Measurements from ENCODE around the gene STT3A. TPM values are rescaled to one million over a fixed set of nuclear protein-coding genes. Genes with fewer than 3 reads are reported as not detected.

STT3A gene
- polyA plus RNA-seq, 3 donors: 27.4 to 75.3 (median 54.2) TPM

DNA sequence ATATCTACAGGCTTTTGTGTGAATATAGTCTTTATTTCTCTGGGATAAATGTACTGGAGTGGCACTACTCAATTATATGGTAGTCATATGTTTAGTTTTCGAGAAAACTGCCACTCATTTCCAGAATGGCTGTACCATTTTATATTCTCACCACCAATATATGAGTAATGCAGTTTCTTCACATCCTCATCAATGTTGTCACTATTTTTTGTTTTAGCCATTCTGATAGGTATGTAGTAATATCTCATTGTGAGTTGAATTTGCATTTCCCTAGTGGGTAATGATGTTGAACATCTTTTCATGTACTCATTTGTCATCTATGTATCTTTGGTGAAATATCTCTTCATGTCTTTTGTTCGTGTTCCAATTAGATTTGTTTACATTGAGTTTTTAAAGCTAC, 70.0 kb downstream of the STT3A start:
- Mint-ChIP-seq H3K9me3 (peaks cover 0 to 11% (median 6%) of the 10 kb centered on the region in 7 donors), H3K4me1 (no peaks in the 10 kb centered on the region), H3K4me3 (no peak overlapping the region), H3K27ac (no peak overlapping the region), H3K27me3 (ENCODE audit: low read depth in 3 of 3) (no peaks in the 10 kb centered on the region), H3K36me3 (peaks cover 39 to 74% of the 10 kb centered on the region in 2 donors)
- Histone ChIP-seq H4K20me1 (ENCODE audit: insufficient read depth, low read length) (no peaks in the 10 kb centered on the region), H3K27me3 (ENCODE audit: control insufficient read depth in 2 of 2, insufficient read depth in 2 of 2, low read length in 2 of 2) (no peaks in the 10 kb centered on the region), H3K9ac (ENCODE audit: insufficient read depth, low read length, poor library complexity, severe bottlenecking) (no peak overlapping the region), H3K79me2 (ENCODE audit: insufficient read depth, low read length) (no peaks in the 10 kb centered on the region), H3K36me3 (replicated peaks in 1 of 2; ENCODE audit: control insufficient read depth in 1 of 2, insufficient read depth in 2 of 2, low read length in 2 of 2) (peaks cover 15 to 43% of the 10 kb centered on the region in 2 donors), H3K9me3 (replicated peaks in 1 of 2; ENCODE audit: control insufficient read depth in 1 of 2, insufficient read depth in 1 of 2, low read length in 2 of 2) (no peaks in the 10 kb centered on the region), H3K4me3 (replicated peaks in 1 of 3; ENCODE audit: low read depth in 2 of 3, low read length in 3 of 3) (no peak overlapping the region), H3K4me2 (replicated peaks; ENCODE audit: extremely low read depth, low read length, poor library complexity, severe bottlenecking) (no peak overlapping the region), H3K4me1 (ENCODE audit: control insufficient read depth in 1 of 2, insufficient read depth in 2 of 2, low read length in 2 of 2) (no peaks in the 10 kb centered on the region), H3K27ac (ENCODE audit: low read depth in 1 of 2, low read length in 2 of 2) (no peak overlapping the region), H2AFZ (ENCODE audit: insufficient read depth, low read depth, low read length, poor library complexity, severe bottlenecking) (no peak overlapping the region)
- TF ChIP-seq, protein P1, sequence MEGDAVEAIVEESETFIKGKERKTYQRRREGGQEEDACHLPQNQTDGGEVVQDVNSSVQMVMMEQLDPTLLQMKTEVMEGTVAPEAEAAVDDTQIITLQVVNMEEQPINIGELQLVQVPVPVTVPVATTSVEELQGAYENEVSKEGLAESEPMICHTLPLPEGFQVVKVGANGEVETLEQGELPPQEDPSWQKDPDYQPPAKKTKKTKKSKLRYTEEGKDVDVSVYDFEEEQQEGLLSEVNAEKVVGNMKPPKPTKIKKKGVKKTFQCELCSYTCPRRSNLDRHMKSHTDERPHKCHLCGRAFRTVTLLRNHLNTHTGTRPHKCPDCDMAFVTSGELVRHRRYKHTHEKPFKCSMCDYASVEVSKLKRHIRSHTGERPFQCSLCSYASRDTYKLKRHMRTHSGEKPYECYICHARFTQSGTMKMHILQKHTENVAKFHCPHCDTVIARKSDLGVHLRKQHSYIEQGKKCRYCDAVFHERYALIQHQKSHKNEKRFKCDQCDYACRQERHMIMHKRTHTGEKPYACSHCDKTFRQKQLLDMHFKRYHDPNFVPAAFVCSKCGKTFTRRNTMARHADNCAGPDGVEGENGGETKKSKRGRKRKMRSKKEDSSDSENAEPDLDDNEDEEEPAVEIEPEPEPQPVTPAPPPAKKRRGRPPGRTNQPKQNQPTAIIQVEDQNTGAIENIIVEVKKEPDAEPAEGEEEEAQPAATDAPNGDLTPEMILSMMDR (IDR thresholded peaks at IDR 0.05): no peak
- no CpG with 5 or more reads among the region's 2 CpGs for WGBS (ENCODE audit: insufficient coverage)
- intact Hi-C loops (cut with micrococcal nuclease): no loop called here
- DNase-seq: no peak

DNA sequence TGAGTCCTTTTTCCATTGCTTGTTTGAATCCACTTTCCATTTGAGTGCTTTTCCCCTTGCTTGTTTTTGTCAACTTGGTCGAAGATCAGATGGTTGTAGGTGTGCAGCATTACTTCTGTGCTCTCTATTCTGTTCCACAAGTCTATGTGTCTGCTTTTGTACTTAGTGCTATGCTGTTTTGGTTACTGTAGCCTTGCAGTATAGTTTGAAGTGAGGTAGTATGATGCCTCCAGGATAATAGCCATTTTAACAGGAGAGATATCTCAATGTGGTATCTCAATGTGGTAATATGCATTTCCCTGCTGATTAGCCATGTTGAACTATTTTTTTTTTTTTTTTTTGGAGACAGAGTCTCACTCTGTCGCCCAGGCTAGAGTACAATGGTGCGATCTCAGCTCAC, 71.3 kb downstream of the STT3A start:
- WGBS (ENCODE audit: insufficient coverage): no CpG with 5 or more reads among the region's 3 CpGs
- Mint-ChIP-seq H3K4me3 (no peak overlapping the region), H3K27ac (no peak overlapping the region), H3K36me3 (peaks cover 43 to 66% of the 10 kb centered on the region in 2 donors), H3K4me1 (no peaks in the 10 kb centered on the region), H3K9me3 (peaks cover 0 to 11% (median 6%) of the 10 kb centered on the region in 7 donors), H3K27me3 (ENCODE audit: low read depth in 3 of 3) (no peaks in the 10 kb centered on the region)
- Histone ChIP-seq H3K9ac (ENCODE audit: insufficient read depth, low read length, poor library complexity, severe bottlenecking) (no peak overlapping the region), H4K20me1 (ENCODE audit: insufficient read depth, low read length) (no peaks in the 10 kb centered on the region), H3K27ac (ENCODE audit: low read depth in 1 of 2, low read length in 2 of 2) (no peak overlapping the region), H3K27me3 (ENCODE audit: control insufficient read depth in 2 of 2, insufficient read depth in 2 of 2, low read length in 2 of 2) (no peaks in the 10 kb centered on the region), H3K4me3 (replicated peaks in 1 of 3; ENCODE audit: low read depth in 2 of 3, low read length in 3 of 3) (no peak overlapping the region), H3K79me2 (ENCODE audit: insufficient read depth, low read length) (no peaks in the 10 kb centered on the region), H3K4me2 (replicated peaks; ENCODE audit: extremely low read depth, low read length, poor library complexity, severe bottlenecking) (no peak overlapping the region), H3K4me1 (ENCODE audit: control insufficient read depth in 1 of 2, insufficient read depth in 2 of 2, low read length in 2 of 2) (no peaks in the 10 kb centered on the region), H2AFZ (ENCODE audit: insufficient read depth, low read depth, low read length, poor library complexity, severe bottlenecking) (no peak overlapping the region), H3K9me3 (replicated peaks in 1 of 2; ENCODE audit: control insufficient read depth in 1 of 2, insufficient read depth in 1 of 2, low read length in 2 of 2) (no peaks in the 10 kb centered on the region), H3K36me3 (replicated peaks in 1 of 2; ENCODE audit: control insufficient read depth in 1 of 2, insufficient read depth in 2 of 2, low read length in 2 of 2) (peaks cover 12 to 32% of the 10 kb centered on the region in 2 donors)
- TF ChIP-seq, protein P1 (IDR thresholded peaks at IDR 0.05): no peak
- intact Hi-C loops (cut with micrococcal nuclease): no loop called here
- no peak for DNase-seq
